Retinal pigment epithelial cell (primary cell): ENCODE results near the gene PFKFB4.
A peak's percentile ranks its signal among the peaks of the same experiment; 100 is the strongest.

ENCODE experiments used
- DNase-seq: peaks from one replicate; pipeline ENCODE4 v3.0.0-alpha.2; 2010; ENCODE audit warnings: low read depth
- H3K4me3 ChIP-seq: 2 replicates; pipeline ENCODE4 v1.5.1; 2011; ENCODE audit warnings: mild to moderate bottlenecking, low read length, control low read depth, moderate library complexity
- CTCF ChIP-seq: conservative IDR thresholded peaks from 2 replicates; pipeline ENCODE4 v1.5.1; 2011; ENCODE audit warnings: low read depth, low read length, control low read depth, inconsistent platforms

Gene PFKFB4

GRCh38 chr3:48503401-48504050 lies 53.1 kb downstream of the PFKFB4 start:
- DNase-seq = no peak
- H3K4me3 ChIP-seq = peak overlapping the region; percentile 75
- no peak for TF ChIP-seq CTCF

- H3K4me3 ChIP-seq = peak overlapping the region; percentile 75
- no peak for TF ChIP-seq CTCF
- no peak for DNase-seq
Measured at GRCh38 chr3:48502728-48503168, 53.9 kb downstream of the PFKFB4 start.

GRCh38 chr3:48502121-48502520 lies 54.5 kb downstream of the PFKFB4 start:
- TF ChIP-seq CTCF = no peak
- DNase-seq = no peak
- H3K4me3 ChIP-seq = peak overlapping the region; percentile 16

GRCh38 chr3:48501196-48501595 lies 55.4 kb downstream of the PFKFB4 start:
- DNase-seq = no peak
- TF ChIP-seq CTCF = no peak
- H3K4me3 ChIP-seq = no peak overlapping the region

- no peak for DNase-seq
- no peak for TF ChIP-seq CTCF
- H3K4me3 ChIP-seq = no peak overlapping the region
Measured at GRCh38 chr3:48500656-48501055, 55.9 kb downstream of the PFKFB4 start.

- DNase-seq = no peak
- TF ChIP-seq CTCF = no peak
- H3K4me3 ChIP-seq = no peak overlapping the region
Measured at GRCh38 chr3:48493203-48493501, 63.5 kb downstream of the PFKFB4 start.

GRCh38 chr3:48492461-48493202 lies 64.0 kb downstream of the PFKFB4 start:
- peak overlapping the region; percentile 5 for H3K4me3 ChIP-seq
- TF ChIP-seq CTCF = no peak
- peak; percentile 99 for DNase-seq
